Measurements from ENCODE around the gene FRMD4B.

Gene FRMD4B

GRCh38 chr3:69200384-69201068 is 185.4 kb downstream of the FRMD4B start:
- DNase-seq, result no peak

GRCh38 chr3:69199942-69200341 is 185.9 kb downstream of the FRMD4B start:
- DNase-seq, result no peak

GRCh38 chr3:69197922-69198530 is 187.9 kb downstream of the FRMD4B start:
- DNase-seq, result no peak

DNA sequence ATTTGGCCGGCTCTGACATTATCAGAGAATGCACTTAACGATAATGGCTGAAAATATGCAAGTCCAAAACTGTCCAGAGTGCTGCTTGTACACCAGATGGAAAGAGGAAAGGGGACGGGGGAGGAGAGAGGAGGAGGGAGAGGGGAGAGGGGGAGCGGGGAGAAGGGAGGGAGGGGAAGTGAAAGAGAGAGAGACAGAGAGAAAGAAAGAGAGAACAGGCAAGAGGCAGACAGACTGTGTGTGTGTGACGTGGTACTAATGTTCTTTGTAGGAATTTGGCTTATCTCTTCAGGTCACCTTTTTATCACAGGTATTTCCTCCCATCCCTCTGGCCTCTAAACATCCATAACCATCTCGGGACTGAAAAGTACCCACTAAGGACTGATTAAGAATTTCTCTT is 188.4 kb downstream of the FRMD4B start:
- DNase-seq, result no peak

DNA sequence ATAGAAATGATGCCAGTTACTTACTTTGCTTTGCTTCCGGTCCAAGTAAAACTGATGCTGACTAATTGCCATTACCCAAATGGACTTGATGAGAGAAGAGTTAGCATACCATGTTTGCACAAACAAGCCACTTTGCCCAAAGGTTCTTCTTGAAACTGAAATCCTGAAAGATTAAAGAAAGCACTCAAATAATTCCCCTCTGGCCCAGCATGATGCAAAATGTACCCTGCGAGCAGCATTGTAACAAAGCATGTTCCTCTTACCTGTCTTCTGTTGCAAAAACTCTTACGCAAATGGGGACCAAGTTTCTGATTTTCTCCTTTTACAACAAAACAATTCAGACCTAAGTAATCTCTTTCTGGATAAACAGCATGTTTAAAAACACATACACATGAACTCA is 189.0 kb downstream of the FRMD4B start:
- no peak for DNase-seq

- no peak for DNase-seq
Observed at GRCh38 chr3:69194431-69195165, 191.3 kb downstream of the FRMD4B start.

- no peak for DNase-seq
Observed at GRCh38 chr3:69193749-69194148, 192.1 kb downstream of the FRMD4B start.

GRCh38 chr3:69191516-69191915 is 194.4 kb downstream of the FRMD4B start:
- no peak for DNase-seq

GRCh38 chr3:69189487-69189886 is 196.4 kb downstream of the FRMD4B start:
- DNase-seq, result no peak

GRCh38 chr3:69186575-69187093 is 199.3 kb downstream of the FRMD4B start:
- DNase-seq, result no peak

- DNase-seq, result peak; percentile 2
Observed at GRCh38 chr3:69182588-69183316, 203.1 kb downstream of the FRMD4B start.

DNA sequence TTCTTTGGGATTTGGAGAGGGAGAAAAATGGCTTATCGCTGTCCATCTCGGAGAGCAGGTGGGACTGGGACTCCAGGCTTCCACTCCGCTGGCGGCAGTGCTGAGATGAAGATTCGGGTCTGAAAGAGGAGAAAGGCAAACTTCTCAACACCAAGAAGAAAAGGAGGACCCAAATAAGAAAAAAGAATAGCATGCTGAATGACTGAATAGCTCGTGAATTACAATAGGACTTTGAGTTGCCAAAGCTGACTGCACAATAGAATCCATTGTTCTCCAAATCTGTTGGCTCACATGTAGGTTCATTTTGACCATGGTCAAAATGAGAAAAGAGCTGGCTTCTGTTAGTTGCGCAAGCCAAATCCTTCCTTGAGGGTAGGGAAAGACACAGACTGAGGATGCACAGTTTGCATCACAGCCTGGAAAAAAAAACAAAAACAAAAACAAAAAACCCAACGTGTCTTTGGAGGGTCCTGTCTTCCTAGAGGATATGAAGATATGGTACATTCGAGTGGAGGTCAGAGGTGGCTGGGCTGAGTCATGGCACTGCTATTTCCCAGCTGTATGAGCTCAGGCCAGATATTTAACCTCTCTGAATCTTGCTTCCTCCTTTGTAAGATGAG is 204.2 kb downstream of the FRMD4B start:
- no peak for DNase-seq

- DNase-seq, result no peak
Observed at GRCh38 chr3:69180869-69181591, 204.9 kb downstream of the FRMD4B start.

GRCh38 chr3:69179740-69180372 is 206.0 kb downstream of the FRMD4B start:
- no peak for DNase-seq

DNA sequence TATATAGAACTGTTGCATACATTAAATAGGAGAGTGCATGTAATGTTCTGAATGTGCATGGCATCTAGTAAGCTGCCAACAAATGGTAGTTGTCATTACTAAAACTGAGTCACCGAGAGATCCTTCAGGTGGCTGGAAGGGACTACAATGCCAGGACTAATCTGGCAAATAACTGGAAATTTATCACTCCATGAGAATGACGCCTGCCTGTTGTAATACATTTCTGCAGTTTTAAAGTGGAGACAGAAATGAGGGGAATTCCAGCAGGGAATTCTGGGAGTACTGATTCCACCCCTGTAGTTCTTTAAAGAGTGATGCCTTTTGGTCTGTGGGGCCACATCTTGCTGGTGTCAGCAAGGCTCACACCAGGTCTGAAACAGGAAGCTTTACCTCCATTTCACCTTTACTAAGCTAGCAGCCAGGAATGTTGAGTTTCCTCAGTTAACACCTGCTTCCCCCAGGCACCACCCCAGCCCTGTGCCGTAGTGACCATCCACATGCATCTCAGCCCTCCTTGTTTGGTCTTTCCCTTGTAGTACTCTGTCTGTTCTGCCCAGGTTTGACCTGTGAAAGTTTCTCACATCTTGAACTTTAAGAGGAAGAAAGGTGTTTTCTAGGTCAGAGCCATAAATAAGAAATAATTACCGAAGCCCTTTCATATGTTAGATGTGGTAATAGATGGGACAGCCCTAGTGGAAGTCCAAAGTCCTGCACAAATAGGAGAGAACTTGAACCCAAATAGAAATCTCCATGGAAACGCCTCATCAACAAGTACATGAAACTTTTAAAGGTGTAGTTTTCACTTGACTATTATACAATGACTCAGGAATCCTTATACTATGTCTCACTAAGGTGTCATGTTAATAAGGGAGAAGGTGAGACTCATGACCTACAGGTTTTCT is 206.8 kb downstream of the FRMD4B start:
- no peak for DNase-seq

- no peak for DNase-seq
Observed at GRCh38 chr3:69178082-69178481, 207.8 kb downstream of the FRMD4B start.

GRCh38 chr3:69174871-69175737 is 210.8 kb downstream of the FRMD4B start:
- DNase-seq, result no peak

DNA sequence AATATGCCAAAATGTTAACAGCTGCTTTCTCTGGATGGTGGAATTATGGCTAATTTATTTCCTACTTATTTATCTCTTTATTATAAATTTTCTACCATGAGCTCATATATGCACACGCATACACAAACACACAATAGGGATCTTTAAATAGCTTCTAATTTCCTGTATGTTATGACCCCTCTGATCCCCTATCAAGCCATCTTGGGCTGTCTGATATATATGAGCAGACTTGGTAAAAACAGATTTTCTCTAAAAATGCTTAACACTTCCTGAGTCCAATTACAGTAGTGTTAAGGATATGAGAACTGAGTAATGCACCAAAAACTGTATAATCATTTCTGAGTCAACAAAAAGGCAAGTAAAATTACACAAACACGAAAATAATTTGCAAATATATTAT is 211.4 kb downstream of the FRMD4B start:
- no peak for DNase-seq

- DNase-seq, result no peak
Observed at GRCh38 chr3:69172058-69172457, 213.8 kb downstream of the FRMD4B start.
